GM12801 (cell line): ENCODE data around the gene OTOG.

Source experiments
- CTCF ChIP-seq: IDR thresholded peaks from one replicate; pipeline ENCODE4 v1.5.1; 2011; ENCODE audit warnings: control low read depth; ENCODE audit not compliant: insufficient read length; ENCODE audit errors: extremely low read depth

The OTOG gene, protein sequence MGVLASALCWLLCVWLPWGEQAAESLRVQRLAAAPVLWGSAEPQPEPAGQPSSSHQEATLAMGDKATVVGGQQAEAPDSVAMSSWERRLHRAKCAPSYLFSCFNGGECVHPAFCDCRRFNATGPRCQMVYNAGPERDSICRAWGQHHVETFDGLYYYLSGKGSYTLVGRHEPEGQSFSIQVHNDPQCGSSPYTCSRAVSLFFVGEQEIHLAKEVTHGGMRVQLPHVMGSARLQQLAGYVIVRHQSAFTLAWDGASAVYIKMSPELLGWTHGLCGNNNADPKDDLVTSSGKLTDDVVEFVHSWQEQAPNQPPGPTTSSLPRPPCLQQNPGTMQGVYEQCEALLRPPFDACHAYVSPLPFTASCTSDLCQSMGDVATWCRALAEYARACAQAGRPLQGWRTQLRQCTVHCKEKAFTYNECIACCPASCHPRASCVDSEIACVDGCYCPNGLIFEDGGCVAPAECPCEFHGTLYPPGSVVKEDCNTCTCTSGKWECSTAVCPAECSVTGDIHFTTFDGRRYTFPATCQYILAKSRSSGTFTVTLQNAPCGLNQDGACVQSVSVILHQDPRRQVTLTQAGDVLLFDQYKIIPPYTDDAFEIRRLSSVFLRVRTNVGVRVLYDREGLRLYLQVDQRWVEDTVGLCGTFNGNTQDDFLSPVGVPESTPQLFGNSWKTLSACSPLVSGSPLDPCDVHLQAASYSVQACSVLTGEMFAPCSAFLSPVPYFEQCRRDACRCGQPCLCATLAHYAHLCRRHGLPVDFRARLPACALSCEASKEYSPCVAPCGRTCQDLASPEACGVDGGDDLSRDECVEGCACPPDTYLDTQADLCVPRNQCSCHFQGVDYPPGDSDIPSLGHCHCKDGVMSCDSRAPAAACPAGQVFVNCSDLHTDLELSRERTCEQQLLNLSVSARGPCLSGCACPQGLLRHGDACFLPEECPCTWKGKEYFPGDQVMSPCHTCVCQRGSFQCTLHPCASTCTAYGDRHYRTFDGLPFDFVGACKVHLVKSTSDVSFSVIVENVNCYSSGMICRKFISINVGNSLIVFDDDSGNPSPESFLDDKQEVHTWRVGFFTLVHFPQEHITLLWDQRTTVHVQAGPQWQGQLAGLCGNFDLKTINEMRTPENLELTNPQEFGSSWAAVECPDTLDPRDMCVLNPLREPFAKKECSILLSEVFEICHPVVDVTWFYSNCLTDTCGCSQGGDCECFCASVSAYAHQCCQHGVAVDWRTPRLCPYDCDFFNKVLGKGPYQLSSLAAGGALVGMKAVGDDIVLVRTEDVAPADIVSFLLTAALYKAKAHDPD (N-terminal part only)

DNA sequence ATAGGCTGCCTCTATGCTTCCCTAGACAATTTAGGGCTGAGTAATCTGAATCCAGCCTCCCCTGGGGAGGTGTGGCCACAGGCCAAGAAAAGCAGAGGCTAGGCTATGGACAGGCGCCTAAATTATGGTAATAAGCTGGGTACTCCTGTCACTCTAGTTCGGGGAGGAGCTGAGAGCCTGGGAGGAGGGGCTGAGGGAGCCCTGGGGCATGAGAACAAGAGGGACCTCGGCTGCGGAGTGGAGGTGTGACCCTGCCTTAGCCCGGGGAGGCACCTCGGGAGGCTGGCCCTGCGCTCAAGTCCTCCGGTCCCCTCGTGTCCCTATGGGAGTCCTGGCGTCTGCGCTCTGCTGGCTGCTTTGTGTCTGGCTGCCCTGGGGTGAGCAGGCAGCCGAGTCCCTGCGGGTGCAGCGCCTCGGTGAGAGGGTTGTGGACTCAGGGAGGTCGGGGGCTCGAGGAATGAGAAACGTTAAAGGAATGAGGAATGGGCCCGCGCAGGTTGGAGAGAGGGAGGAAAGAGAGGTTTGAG is at the start of gene OTOG:
TSS of gene OTOG (plus strand) at position 209 of the 527 bp plus-strand sequence. CDS start at position 323, 114 bp downstream.
- no peak for TF ChIP-seq CTCF

GRCh38 chr11:17498058-17498457 is 49.0 kb upstream of the OTOG start:
- no peak for TF ChIP-seq CTCF

DNA sequence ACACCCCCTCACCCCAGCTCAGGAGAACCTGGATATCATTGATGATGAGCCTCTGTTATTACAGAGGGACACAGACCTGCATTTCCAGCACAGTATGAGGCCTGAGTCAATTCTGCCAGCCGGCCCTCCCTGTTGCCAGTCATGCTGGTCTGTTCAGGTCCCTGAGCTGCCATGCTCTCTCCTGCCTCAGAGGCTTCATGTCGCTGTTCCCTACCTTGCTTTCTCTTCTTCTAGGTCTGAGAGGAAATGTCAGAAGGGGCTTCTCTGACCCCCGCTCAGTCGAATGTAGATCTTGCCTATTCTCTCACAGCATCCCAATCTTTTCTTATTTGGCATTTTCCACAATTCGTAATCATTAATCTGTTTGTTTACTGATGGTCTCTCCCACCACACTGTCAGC is 48.6 kb upstream of the OTOG start:
- TF ChIP-seq CTCF, result no peak

DNA sequence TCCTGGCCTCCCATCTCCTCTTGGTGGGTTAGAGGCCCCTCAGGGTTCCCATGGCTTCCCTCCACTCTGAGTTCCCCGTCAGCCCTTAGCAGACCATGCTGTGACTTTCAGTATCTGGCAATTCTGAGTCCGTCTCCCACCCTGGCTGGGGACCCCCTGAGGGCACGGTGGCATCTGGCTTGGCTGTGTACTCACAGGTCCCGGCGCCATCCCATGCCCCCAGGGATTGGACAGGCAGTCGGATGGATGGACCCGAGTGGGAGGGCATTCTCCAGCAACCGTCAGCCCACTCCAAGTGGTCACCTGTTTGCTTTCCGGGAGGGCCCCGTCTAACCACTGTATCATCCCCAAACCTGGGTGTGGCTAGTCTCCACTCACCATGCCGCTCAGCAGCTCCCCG is 46.4 kb upstream of the OTOG start:
- TF ChIP-seq CTCF, result no peak

GRCh38 chr11:17502630-17503029 is 44.4 kb upstream of the OTOG start:
- no peak for TF ChIP-seq CTCF

DNA sequence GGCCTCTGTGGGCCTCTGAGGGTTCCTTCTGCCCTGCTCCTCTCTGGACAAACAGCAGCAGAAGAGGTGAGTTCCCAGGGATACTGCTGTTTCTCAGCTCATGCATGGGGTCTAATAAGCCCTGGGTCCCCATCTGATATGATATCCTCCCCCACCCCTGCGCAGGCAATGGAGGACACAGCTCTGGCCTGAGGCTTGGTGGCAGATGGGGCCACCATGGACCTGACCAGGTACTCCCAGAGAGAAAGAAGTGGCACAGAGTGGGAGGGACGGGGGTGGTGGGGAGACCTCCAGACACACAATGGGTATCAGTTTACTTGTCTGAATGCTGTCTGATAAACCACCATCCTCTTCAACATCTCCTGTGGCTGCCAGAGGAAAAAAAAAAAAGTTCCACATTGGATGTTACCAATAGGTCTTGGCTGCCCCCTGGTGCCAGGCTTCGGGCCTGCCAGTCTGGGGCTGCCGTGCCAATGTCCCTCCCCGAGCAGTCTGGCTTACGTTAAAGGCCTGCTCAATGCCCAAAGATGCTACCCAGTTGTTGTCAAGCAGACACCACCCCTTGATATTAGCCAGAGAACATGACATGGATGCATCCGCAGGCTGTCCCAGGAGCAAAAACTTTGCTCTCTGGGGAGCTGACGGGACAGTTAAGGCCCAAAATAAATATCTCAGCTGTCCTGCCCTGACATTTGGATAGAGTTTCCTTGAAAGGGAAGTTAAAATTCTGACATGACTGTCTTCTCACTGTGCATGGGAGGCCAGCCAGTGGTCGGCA is 42.5 kb upstream of the OTOG start:
- no peak for TF ChIP-seq CTCF
